ENCODE data around the gene GPR183. TPM values are rescaled to one million over a fixed set of nuclear protein-coding genes. Genes with fewer than 3 reads are reported as not detected.
A peak's percentile ranks its signal among the peaks of the same experiment; 100 is the strongest.

Gene GPR183
- total RNA-seq, 1 donor from 2014 or later: 0.40 TPM

DNA sequence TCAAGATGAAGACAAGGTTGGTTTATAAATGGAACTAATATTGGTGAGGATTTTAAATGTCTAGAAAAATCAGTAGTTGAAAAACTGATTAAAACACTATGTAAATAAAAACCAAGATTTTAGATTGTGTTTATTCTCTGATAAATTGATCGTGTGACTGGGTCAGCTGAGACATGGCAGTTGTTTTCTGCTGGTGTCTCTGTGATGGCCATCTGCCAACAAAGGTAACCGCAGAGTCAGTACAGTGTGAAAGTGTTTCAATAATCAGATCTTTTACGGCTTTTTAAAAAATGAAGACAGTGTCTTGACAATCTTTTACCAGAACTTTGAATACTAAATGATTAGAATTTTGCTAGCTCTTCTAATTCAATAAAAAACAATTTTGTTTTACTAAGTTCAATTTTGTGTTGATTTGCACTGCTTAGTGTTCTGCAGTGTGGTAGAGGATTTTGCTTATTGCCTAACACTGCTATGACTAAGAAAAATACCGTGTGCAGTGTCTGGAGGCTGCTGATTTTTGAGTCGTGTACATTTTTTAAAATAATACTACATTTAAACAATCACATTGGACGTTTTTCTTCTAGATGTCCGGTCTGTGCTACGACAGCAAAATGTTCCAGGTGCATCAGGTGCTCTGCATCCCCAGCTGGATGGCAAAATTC is 32.7 kb upstream of the GPR183 start:
- no peak for DNase-seq (ENCODE audit: low read depth in 2 of 2)

- no peak for DNase-seq (ENCODE audit: low read depth in 2 of 2)
These were observed 32.1 kb upstream of the GPR183 start for GRCh38 chr13:99339230-99339721.

- DNase-seq (ENCODE audit: low read depth in 2 of 2): no peak
These were observed 28.4 kb upstream of the GPR183 start for GRCh38 chr13:99335603-99336002.

DNA sequence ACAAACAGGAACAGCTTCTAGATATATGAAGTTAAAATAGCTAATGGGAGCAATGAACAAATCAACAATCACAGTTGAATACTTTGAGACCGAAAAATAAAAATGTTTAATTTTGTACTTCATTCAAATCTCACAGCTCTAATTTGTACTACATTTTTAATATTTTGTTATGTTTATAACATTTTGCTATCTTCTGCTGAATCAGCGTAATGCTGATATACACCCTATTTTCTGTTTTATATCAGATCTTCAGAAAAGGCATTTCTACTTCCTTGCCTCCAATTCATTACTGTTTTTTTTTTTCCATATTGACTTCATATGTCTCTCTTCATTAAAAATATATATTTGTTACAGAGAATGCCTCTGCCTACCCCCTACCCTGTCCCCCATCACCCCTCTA is 27.9 kb upstream of the GPR183 start:
- no peak for DNase-seq (ENCODE audit: low read depth in 2 of 2)

DNA sequence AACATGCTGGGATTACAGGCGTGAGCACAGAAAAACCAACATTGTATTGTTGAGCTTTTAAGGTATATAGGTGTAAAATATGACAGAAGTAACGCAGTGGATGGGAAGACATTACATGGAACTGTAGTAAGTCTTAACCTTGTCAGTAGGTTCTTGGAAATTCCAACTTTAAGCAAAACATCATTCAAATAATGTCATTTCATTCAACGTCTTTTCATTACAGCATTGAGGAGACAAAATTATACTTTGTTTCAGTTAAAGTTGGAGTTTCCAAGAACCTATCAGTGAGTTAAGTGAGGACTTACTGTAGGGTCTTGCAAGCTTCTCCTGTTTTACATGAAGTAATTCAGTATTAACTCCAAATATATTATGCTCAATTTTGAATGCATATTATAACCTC is 27.0 kb upstream of the GPR183 start:
- DNase-seq (ENCODE audit: low read depth in 2 of 2): no peak

- DNase-seq (ENCODE audit: low read depth in 2 of 2): no peak
These were observed 25.3 kb upstream of the GPR183 start for GRCh38 chr13:99332456-99332855.

GRCh38 chr13:99331881-99332293 is 24.7 kb upstream of the GPR183 start:
- DNase-seq (ENCODE audit: low read depth in 2 of 2): no peak

DNA sequence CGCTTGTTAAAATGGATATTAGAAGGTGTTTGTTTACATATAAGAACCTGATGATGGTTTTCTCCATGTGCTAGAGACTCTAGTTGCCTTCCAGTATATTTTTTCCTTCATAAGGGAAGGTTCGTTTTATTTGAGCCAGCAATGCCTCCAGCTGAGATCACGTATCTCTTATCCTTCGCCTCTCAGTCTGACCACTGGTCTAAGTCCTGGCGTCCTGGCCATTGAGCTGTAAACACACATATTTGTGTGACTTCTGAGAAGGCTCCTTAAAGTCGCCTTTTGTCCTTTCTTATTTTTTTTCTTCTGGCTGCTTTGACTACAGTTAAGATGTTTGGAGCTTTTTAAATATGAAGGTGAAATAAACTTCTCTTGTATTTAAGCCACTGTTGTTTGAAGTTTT is 23.7 kb upstream of the GPR183 start:
- no peak for DNase-seq (ENCODE audit: low read depth in 2 of 2)

DNA sequence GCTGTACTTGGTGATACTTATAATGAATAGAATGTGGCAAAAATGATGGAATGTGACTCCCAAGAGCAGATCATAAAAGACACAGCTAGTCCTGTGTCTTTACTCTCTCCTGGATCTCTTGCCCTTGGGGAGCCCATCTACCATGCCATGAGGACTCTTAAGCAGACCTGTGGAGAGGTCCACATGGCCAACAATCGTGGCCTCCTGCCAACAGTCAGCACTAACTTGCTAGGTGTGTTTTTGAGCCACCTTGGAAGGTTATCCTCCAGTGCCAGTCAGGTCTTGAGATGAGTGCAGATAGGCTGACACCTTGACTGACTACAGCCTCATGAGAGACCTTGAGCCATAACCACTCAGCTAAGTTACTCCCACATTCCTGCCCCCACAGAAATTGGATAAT is 22.3 kb upstream of the GPR183 start:
- DNase-seq (ENCODE audit: low read depth in 2 of 2): no peak

GRCh38 chr13:99327761-99328160 is 20.6 kb upstream of the GPR183 start:
- no peak for DNase-seq (ENCODE audit: low read depth in 2 of 2)

DNA sequence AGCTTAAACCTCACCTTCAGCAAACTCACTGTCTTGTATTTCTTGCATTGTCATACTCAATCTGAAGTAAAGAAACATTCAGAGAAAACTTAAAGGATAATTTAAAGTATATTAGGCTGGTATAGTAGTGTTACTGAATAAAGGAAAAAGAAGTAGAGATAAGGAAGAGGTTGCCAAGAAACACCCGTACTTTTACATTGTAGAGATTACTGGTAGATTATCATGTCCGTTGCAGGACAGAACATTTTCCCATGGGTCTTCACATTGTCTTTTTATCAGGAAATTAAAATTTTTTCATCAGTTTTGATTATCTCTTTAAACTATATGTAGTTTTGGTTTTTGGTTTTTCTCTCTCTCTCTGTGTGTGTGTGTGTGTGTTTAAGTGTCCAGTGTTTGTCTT is 19.9 kb upstream of the GPR183 start:
- no peak for DNase-seq (ENCODE audit: low read depth in 2 of 2)

DNA sequence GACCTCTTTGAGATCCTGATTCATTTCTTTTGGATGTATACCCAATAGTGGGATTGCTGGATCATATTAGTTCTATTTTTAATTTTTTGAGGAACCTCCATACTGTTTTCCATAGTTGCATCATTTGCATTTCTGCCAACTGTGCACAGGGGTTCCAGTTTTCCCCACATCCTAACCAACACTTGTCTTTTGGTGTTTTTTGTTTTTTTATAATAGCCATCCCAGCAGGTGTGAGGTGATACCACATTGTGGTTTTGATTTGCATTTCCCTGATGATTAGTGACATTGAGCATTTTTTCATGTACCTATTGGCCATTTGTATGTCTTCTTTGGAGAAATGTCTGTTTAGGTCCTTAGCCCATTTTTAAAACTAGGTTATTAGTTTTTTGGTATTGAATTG is 18.8 kb upstream of the GPR183 start:
- DNase-seq (ENCODE audit: low read depth in 2 of 2): no peak

- no peak for DNase-seq (ENCODE audit: low read depth in 2 of 2)
These were observed 16.3 kb upstream of the GPR183 start for GRCh38 chr13:99323488-99323887.

- peak in 1 of 2 donors; percentile 78 for DNase-seq (ENCODE audit: low read depth in 2 of 2)
These were observed 15.3 kb upstream of the GPR183 start for GRCh38 chr13:99322297-99323103.

GRCh38 chr13:99321709-99322108 is 14.5 kb upstream of the GPR183 start:
- no peak for DNase-seq (ENCODE audit: low read depth in 2 of 2)

GRCh38 chr13:99320693-99321481 is 13.7 kb upstream of the GPR183 start:
- peak; percentile 95 to 97 for DNase-seq (ENCODE audit: low read depth in 2 of 2)

GRCh38 chr13:99316657-99317256 is 9.6 kb upstream of the GPR183 start:
- DNase-seq (ENCODE audit: low read depth in 2 of 2): peak in 1 of 2 donors; percentile 82

DNA sequence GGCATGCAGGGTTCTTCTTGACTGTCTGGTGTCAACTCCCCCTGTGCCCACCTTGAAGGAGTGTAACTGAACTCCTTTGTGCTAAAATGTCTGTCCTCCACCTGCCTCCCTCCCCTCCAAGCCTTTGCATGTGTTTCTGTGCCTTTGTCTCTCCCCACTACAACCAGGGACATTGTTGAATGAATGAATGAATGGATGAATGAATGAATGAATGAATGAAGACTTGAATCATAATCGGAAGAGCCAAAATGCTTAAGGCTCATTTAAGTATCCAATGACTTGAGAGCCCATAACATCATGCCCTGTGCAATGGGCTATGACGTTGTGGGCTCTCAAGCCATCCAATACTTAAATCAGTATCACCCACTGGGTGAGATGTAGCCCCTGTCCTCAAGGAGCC is 9.0 kb upstream of the GPR183 start:
- DNase-seq (ENCODE audit: low read depth in 2 of 2): no peak

GRCh38 chr13:99315186-99315585 is 8.0 kb upstream of the GPR183 start:
- no peak for DNase-seq (ENCODE audit: low read depth in 2 of 2)

- peak; percentile 96 to 98 for DNase-seq (ENCODE audit: low read depth in 2 of 2)
These were observed 7.5 kb upstream of the GPR183 start for GRCh38 chr13:99314640-99315176.

- DNase-seq (ENCODE audit: low read depth in 2 of 2): peak in 1 of 2 donors; percentile 41
These were observed 6.7 kb upstream of the GPR183 start for GRCh38 chr13:99313941-99314340.

Measured in lung microvascular endothelial cell (primary cell).